K562 (cell line): ENCODE measurements around the gene TMEM11. TPM values are rescaled to one million over a fixed set of nuclear protein-coding genes. Genes with fewer than 3 reads are reported as not detected.

ENCODE experiments used
- CREM ChIP-seq: IDR thresholded peaks from 2 replicates; pipeline ENCODE4 v1.6.1; 2014; ENCODE audit warnings: antibody characterized with exemption, low read depth
- CTCF ChIP-seq, 3 experiments: IDR thresholded peaks in 2 of 3; conservative IDR thresholded peaks in 1 of 3; 2 replicates each; pipeline ENCODE4 v1.5.1; 2011 to 2012; ENCODE audit warnings: low read length in 3 of 3, mild to moderate bottlenecking in 3 of 3, control low read depth in 2 of 3, improper control_type of control experiment in 1 of 3, inconsistent platforms in 1 of 3, low read depth in 1 of 3, mixed read lengths in 1 of 3, moderate library complexity in 1 of 3; ENCODE audit not compliant: insufficient read depth in 2 of 3
- CTCFL ChIP-seq: IDR thresholded peaks from 2 replicates; pipeline ENCODE4 v1.6.1; 2011; ENCODE audit warnings: borderline replicate concordance, low read depth, mild to moderate bottlenecking, moderate library complexity, low read length; ENCODE audit not compliant: insufficient read depth, poor library complexity, severe bottlenecking
- EHMT2 ChIP-seq: fragments of 450-650 bp; IDR thresholded peaks from 2 replicates; pipeline ENCODE4 v1.6.1; 2018; ENCODE audit warnings: antibody characterized with exemption
- EP300 ChIP-seq: IDR thresholded peaks from 2 replicates; pipeline ENCODE4 v1.6.1; 2012; ENCODE audit warnings: low read length, improper control_type of control experiment
- ETS1 ChIP-seq: conservative IDR thresholded peaks from 2 replicates; pipeline ENCODE4 v1.6.1; 2011; ENCODE audit warnings: low read depth, mild to moderate bottlenecking, low read length; ENCODE audit not compliant: control insufficient read depth
- ETV6 ChIP-seq, 3 experiments: fragments of 150-350 bp in 1 of 3; sonication (generic) in 1 of 3; formaldehyde crosslinking in 1 of 3; IDR thresholded peaks; 2 replicates each; pipeline versions ENCODE4 v1.6.1 to v1.8.0; 2014 to 2022; ENCODE audit warnings: borderline replicate concordance in 2 of 3, low read depth in 2 of 3, antibody characterized with exemption in 1 of 3, low read length in 1 of 3, mild to moderate bottlenecking in 1 of 3, missing genetic modification reagents in 1 of 3
- FOSL1 ChIP-seq: fragments of 200-800 bp; sonication (Bioruptor generic); conservative IDR thresholded peaks from 2 replicates; pipeline ENCODE4 v1.6.1; 2016; ENCODE audit warnings: missing genetic modification characterization, missing compliant biosample characterization
- HDGF ChIP-seq: fragments of 450-650 bp; IDR thresholded peaks from 2 replicates; pipeline ENCODE4 v1.6.1; 2016
- JUND ChIP-seq, 2 experiments: IDR thresholded peaks; 2 replicates in 1 of 2; 3 replicates in 1 of 2; pipeline ENCODE4 v1.6.1; 2011; ENCODE audit warnings: borderline replicate concordance in 2 of 2, low read depth in 2 of 2, low read length in 2 of 2, improper control_type of control experiment in 1 of 2, missing biosample characterization in 1 of 2, missing genetic modification characterization in 1 of 2, missing genetic modification reagents in 1 of 2
- NCOA1 ChIP-seq: fragments of 450-650 bp; IDR thresholded peaks from 2 replicates; pipeline ENCODE4 v1.6.1; 2016; ENCODE audit warnings: low read depth
- SNIP1 ChIP-seq: fragments of 450-650 bp; IDR thresholded peaks from 2 replicates; pipeline ENCODE4 v1.7.1; 2017; ENCODE audit warnings: low read depth, mild to moderate bottlenecking
- ZBTB33 ChIP-seq: sonication (generic); formaldehyde crosslinking; IDR thresholded peaks from 2 replicates; pipeline ENCODE4 v1.8.1; 2023; ENCODE audit warnings: mild to moderate bottlenecking, missing genetic modification reagents
- ZNF143 ChIP-seq: sonication (generic); formaldehyde crosslinking; IDR thresholded peaks from 2 replicates; pipeline ENCODE4 v1.9.0; 2022; ENCODE audit warnings: mild to moderate bottlenecking, missing genetic modification reagents
- ZNF347 ChIP-seq: fragments of 450-650 bp; formaldehyde crosslinking; IDR thresholded peaks from 2 replicates; pipeline ENCODE4 v1.4.0; 2020; ENCODE audit warnings: low read depth, mild to moderate bottlenecking, moderate library complexity
- ZNF76 ChIP-seq: fragments of 250-450 bp; sonication (Bioruptor Pico); IDR thresholded peaks from 2 replicates; pipeline ENCODE4 v1.4.0; 2020; ENCODE audit warnings: mild to moderate bottlenecking, moderate library complexity, borderline replicate concordance
- polyA plus RNA-seq, 8 experiments: library from polyadenylated mRNA; depleted of rRNA in 4 of 8; stranded (reverse) in 5 of 8; unstranded in 3 of 8; fragments of >200 nt; fragmentation: Nextera tagmentation in 2 of 8; fragmentation: Illumina TruSeq in 1 of 8; extraction: Ambion mirVana in 2 of 8; extraction: Trizol in 1 of 8; gene quantifications; 2 replicates each; pipeline versions ENCODE4 v1.2.1 to v1.2.3, GENCODE V29; 2011 to 2014; ENCODE audit warnings: inconsistent platforms in 1 of 8, missing spikeins in 1 of 8
- total RNA-seq, 7 experiments: library from RNA; depleted of rRNA in 6 of 7; stranded (reverse); fragments of >200 nt in 6 of 7; fragmentation: Illumina TruSeq in 2 of 7; extraction: Trizol in 2 of 7; gene quantifications; 2 replicates each; pipeline versions ENCODE4 v1.2.1 to v1.2.3, GENCODE V29; 2011 to 2021; ENCODE audit warnings: low replicate concordance in 1 of 7

The TMEM11 gene
- total and polyA plus RNA-seq, 9 of the 15 experiments (the other 6 are each of a cell fraction or from before 2014, with no cell fraction given), result 12.0 to 40.7 (median 30.0) TPM

- peak in 2 of 3 experiments; percentile 11 to 35; a peak in 2 of 6 replicates for TF ChIP-seq CTCF (IDR thresholded peaks at IDR 0.05 in 2 of 3, conservative IDR thresholded peaks at IDR 0.05 in 1 of 3; ENCODE audit: insufficient read depth in 2 of 3, low read depth in 1 of 3, low read length in 3 of 3)
- peak; percentile 77 for TF ChIP-seq ZNF143
- peak; percentile 75 for TF ChIP-seq FOSL1
- no peak for TF ChIP-seq NCOA1
- no peak for TF ChIP-seq ETV6 (IDR thresholded peaks at IDR 0.05; ENCODE audit: borderline replicate concordance in 1 of 2, low read depth in 2 of 2, low read length in 1 of 2)
- TF ChIP-seq ETV6 (CRISPR knock-in tag; IDR thresholded peaks at IDR 0.05; ENCODE audit: borderline replicate concordance), result no peak
- TF ChIP-seq ETS1, result 0 out of 2 replicates have a peak, but pooled peaks have one; percentile 24
- no peak for TF ChIP-seq SNIP1
- no peak for TF ChIP-seq EP300
- TF ChIP-seq CTCFL, result no peak
- peak; percentile 88 for TF ChIP-seq JUND (IDR thresholded peaks at IDR 0.05; ENCODE audit: borderline replicate concordance, low read depth, low read length)
- TF ChIP-seq JUND (tag; IDR thresholded peaks at IDR 0.05; ENCODE audit: borderline replicate concordance, low read depth, low read length), result peak; percentile 49; the same call in 1 of the 3 replicates
- TF ChIP-seq CREM, result peak; percentile 37
- TF ChIP-seq EHMT2, result no peak
- TF ChIP-seq ZNF76 (CRISPR knock-in tag), result no peak
- TF ChIP-seq ZBTB33 (CRISPR knock-in tag), result no peak
- no peak for TF ChIP-seq HDGF
- no peak for TF ChIP-seq ZNF347 (CRISPR knock-in tag)
These were observed 4.1 kb upstream of the TMEM11 start (continued) for GRCh38 chr17:21218101-21218500.
